ENCODE results near the gene CTNND1. TPM values are rescaled to one million over a fixed set of nuclear protein-coding genes. Genes with fewer than 3 reads are reported as not detected.

The CTNND1 gene
- total RNA-seq, 3 donors from 2014 or later: 311 to 545 (median 448) TPM

- Histone ChIP-seq H3K4me1 (ENCODE audit: low read depth) (no peaks in the 10 kb centered on the region), H3K4me3 (no peak overlapping the region), H3K9me3 (no peaks in the 10 kb centered on the region), H3K36me3 (ENCODE audit: low read depth) (no peaks in the 10 kb centered on the region)
- intact Hi-C loops (cut with DNase I, micrococcal nuclease): no loop called here
- TF ChIP-seq CTCF (IDR thresholded peaks at IDR 0.05): no peak
- no peak for DNase-seq
- no peak for ATAC-seq
Observed at GRCh38 chr11:57842873-57843272, 81.3 kb downstream of the CTNND1 start.

- no peak for TF ChIP-seq CTCF (IDR thresholded peaks at IDR 0.05)
- DNase-seq (no peak), ATAC-seq (peak; percentile 25)
- intact Hi-C loops (cut with DNase I, micrococcal nuclease): no loop called here
- H3K4me1 ChIP-seq (ENCODE audit: low read depth): no peaks in the 10 kb centered on the region
- H3K36me3 ChIP-seq (ENCODE audit: low read depth): no peaks in the 10 kb centered on the region
- no peak overlapping the region for H3K4me3 ChIP-seq
- H3K9me3 ChIP-seq: no peaks in the 10 kb centered on the region
Observed at GRCh38 chr11:57867966-57868365, 106.4 kb downstream of the CTNND1 start.

- intact Hi-C loops (cut with DNase I, micrococcal nuclease): no loop called here
- no peak for DNase-seq
- ATAC-seq: no peak
- no peak for TF ChIP-seq CTCF (IDR thresholded peaks at IDR 0.05)
- Histone ChIP-seq H3K36me3 (ENCODE audit: low read depth) (no peaks in the 10 kb centered on the region), H3K4me1 (ENCODE audit: low read depth) (no peaks in the 10 kb centered on the region), H3K9me3 (no peaks in the 10 kb centered on the region), H3K4me3 (no peak overlapping the region)
Observed at GRCh38 chr11:57868491-57868890, 106.9 kb downstream of the CTNND1 start.

Other genes starting within 250 kb of the CTNND1 start
- 10 to 100 TPM in 1 of 3 donors, 1 to 10 TPM in 2; 8.3 to 22.6 (median 9.9) TPM for gene SLC43A1, start 246.1 kb upstream of the CTNND1 start, total RNA-seq
- 10 to 100 TPM; 25.5 to 50.1 (median 49.9) TPM for gene TIMM10, start 231.0 kb upstream of the CTNND1 start, total RNA-seq
- not detected for gene SMTNL1, start 224.2 kb upstream of the CTNND1 start, total RNA-seq
- gene UBE2L6, start 194.1 kb upstream of the CTNND1 start, total RNA-seq: 10 to 100 TPM; 26.1 to 57.3 (median 53.9) TPM
- 100 to 1,000 TPM in 2 of 3 donors, 10 to 100 TPM in 1; 31.0 to 224 (median 112) TPM for gene SERPING1, start 164.1 kb upstream of the CTNND1 start, total RNA-seq
- gene YPEL4, start 111.9 kb upstream of the CTNND1 start, total RNA-seq: 1 to 10 TPM in 1 of 3 donors, under 1 TPM in 2; 0.39 to 2.4 (median 0.58) TPM
- 10 to 100 TPM; 10.0 to 13.1 (median 10.9) TPM for gene CLP1, start 104.0 kb upstream of the CTNND1 start, total RNA-seq
- 10 to 100 TPM; 75.5 to 83.0 (median 81.6) TPM for gene ZDHHC5, start 93.7 kb upstream of the CTNND1 start, total RNA-seq
- gene MED19, start 49.6 kb upstream of the CTNND1 start, total RNA-seq: 10 to 100 TPM; 10.7 to 14.6 (median 12.5) TPM
- gene TMX2, start 49.2 kb upstream of the CTNND1 start, total RNA-seq: 100 to 1,000 TPM in 2 of 3 donors, 10 to 100 TPM in 1; 83.6 to 119 (median 113) TPM
- 10 to 100 TPM; 68.3 to 84.0 (median 79.2) TPM for gene SELENOH, start 20.3 kb upstream of the CTNND1 start, total RNA-seq
- gene BTBD18, start 10.0 kb upstream of the CTNND1 start, total RNA-seq: not detected